Measurements from ENCODE around the gene RGMB. TPM values are rescaled to one million over a fixed set of nuclear protein-coding genes. Genes with fewer than 3 reads are reported as not detected.

RGMB gene
- total RNA-seq, result 70.9 and 81.3 TPM in 2 replicates

GRCh38 chr5:98773464-98774191, at the start of gene RGMB:
TSS of gene RGMB (plus strand) at chr5:98773663. CDS start at chr5:98774071, 408 bp downstream.
- Histone ChIP-seq H3K9me3 (ENCODE audit: low read depth, low read length) (no peaks in the 10 kb centered on the region), H3K27me3 (ENCODE audit: insufficient read depth, low read length) (no peaks in the 10 kb centered on the region), H3K4me2 (ENCODE audit: insufficient read depth, low read length) (peak within 1 kb of the TSS; percentile 88), H3K4me3 (ENCODE audit: insufficient read depth, low read length) (peak within 1 kb of the TSS; percentile 78), H3K36me3 (ENCODE audit: insufficient read depth, low read length) (peaks cover 16% of the 10 kb centered on the region), H4K20me1 (ENCODE audit: insufficient read depth, low read length) (peaks cover 37% of the 10 kb centered on the region), H3K79me2 (ENCODE audit: insufficient read depth, low read length) (peaks cover 95% of the 10 kb centered on the region), H3K27ac (ENCODE audit: low read depth, low read length) (peak within 1 kb of the TSS; percentile 87), H3K4me1 (ENCODE audit: insufficient read depth, low read length) (peaks cover 37% of the 10 kb centered on the region), H2AFZ (ENCODE audit: low read length) (peak within 1 kb of the TSS; percentile 56)
- DNase-seq (ENCODE audit: insufficient read length, low spot score, missing footprints), result peak; percentile 99
- TF ChIP-seq CTCF (IDR thresholded peaks at IDR 0.05; ENCODE audit: extremely low read depth, low read depth, low read length), result no peak

GRCh38 chr5:98726258-98726657, 47.2 kb upstream of the RGMB start:
- Histone ChIP-seq H3K4me2 (ENCODE audit: insufficient read depth, low read length) (no peak overlapping the region), H3K79me2 (ENCODE audit: insufficient read depth, low read length) (no peaks in the 10 kb centered on the region), H4K20me1 (ENCODE audit: insufficient read depth, low read length) (no peaks in the 10 kb centered on the region), H3K27me3 (ENCODE audit: insufficient read depth, low read length) (no peaks in the 10 kb centered on the region), H3K4me3 (ENCODE audit: insufficient read depth, low read length) (no peak overlapping the region), H2AFZ (ENCODE audit: low read length) (no peak overlapping the region), H3K9me3 (ENCODE audit: low read depth, low read length) (no peaks in the 10 kb centered on the region), H3K36me3 (ENCODE audit: insufficient read depth, low read length) (no peaks in the 10 kb centered on the region), H3K27ac (ENCODE audit: low read depth, low read length) (no peak overlapping the region), H3K4me1 (ENCODE audit: insufficient read depth, low read length) (peaks cover 15% of the 10 kb centered on the region)
- no peak for DNase-seq (ENCODE audit: insufficient read length, low spot score, missing footprints)
- TF ChIP-seq CTCF (IDR thresholded peaks at IDR 0.05; ENCODE audit: extremely low read depth, low read depth, low read length), result no peak

- Histone ChIP-seq H3K4me3 (ENCODE audit: insufficient read depth, low read length) (no peak overlapping the region), H3K79me2 (ENCODE audit: insufficient read depth, low read length) (no peaks in the 10 kb centered on the region), H2AFZ (ENCODE audit: low read length) (no peak overlapping the region), H3K36me3 (ENCODE audit: insufficient read depth, low read length) (no peaks in the 10 kb centered on the region), H4K20me1 (ENCODE audit: insufficient read depth, low read length) (no peaks in the 10 kb centered on the region), H3K27me3 (ENCODE audit: insufficient read depth, low read length) (no peaks in the 10 kb centered on the region), H3K4me1 (ENCODE audit: insufficient read depth, low read length) (peaks cover 3% of the 10 kb centered on the region), H3K4me2 (ENCODE audit: insufficient read depth, low read length) (no peak overlapping the region), H3K9me3 (ENCODE audit: low read depth, low read length) (no peaks in the 10 kb centered on the region), H3K27ac (ENCODE audit: low read depth, low read length) (no peak overlapping the region)
- no peak for DNase-seq (ENCODE audit: insufficient read length, low spot score, missing footprints)
- no peak for TF ChIP-seq CTCF (IDR thresholded peaks at IDR 0.05; ENCODE audit: extremely low read depth, low read depth, low read length)
These were observed 45.8 kb upstream of the RGMB start for GRCh38 chr5:98727686-98728085.

- Histone ChIP-seq H4K20me1 (ENCODE audit: insufficient read depth, low read length) (no peaks in the 10 kb centered on the region), H3K4me3 (ENCODE audit: insufficient read depth, low read length) (no peak overlapping the region), H3K27me3 (ENCODE audit: insufficient read depth, low read length) (no peaks in the 10 kb centered on the region), H3K27ac (ENCODE audit: low read depth, low read length) (no peak overlapping the region), H3K9me3 (ENCODE audit: low read depth, low read length) (no peaks in the 10 kb centered on the region), H3K79me2 (ENCODE audit: insufficient read depth, low read length) (no peaks in the 10 kb centered on the region), H3K4me1 (ENCODE audit: insufficient read depth, low read length) (peaks cover 5% of the 10 kb centered on the region), H3K36me3 (ENCODE audit: insufficient read depth, low read length) (no peaks in the 10 kb centered on the region), H3K4me2 (ENCODE audit: insufficient read depth, low read length) (no peak overlapping the region), H2AFZ (ENCODE audit: low read length) (no peak overlapping the region)
- TF ChIP-seq CTCF (IDR thresholded peaks at IDR 0.05; ENCODE audit: extremely low read depth, low read depth, low read length), result peak; percentile 11
- no peak for DNase-seq (ENCODE audit: insufficient read length, low spot score, missing footprints)
These were observed 38.8 kb upstream of the RGMB start for GRCh38 chr5:98734646-98735045.

Measured in osteoblast (primary cell).